Measurements from ENCODE around the gene SAFB2.

SAFB2 gene

DNA sequence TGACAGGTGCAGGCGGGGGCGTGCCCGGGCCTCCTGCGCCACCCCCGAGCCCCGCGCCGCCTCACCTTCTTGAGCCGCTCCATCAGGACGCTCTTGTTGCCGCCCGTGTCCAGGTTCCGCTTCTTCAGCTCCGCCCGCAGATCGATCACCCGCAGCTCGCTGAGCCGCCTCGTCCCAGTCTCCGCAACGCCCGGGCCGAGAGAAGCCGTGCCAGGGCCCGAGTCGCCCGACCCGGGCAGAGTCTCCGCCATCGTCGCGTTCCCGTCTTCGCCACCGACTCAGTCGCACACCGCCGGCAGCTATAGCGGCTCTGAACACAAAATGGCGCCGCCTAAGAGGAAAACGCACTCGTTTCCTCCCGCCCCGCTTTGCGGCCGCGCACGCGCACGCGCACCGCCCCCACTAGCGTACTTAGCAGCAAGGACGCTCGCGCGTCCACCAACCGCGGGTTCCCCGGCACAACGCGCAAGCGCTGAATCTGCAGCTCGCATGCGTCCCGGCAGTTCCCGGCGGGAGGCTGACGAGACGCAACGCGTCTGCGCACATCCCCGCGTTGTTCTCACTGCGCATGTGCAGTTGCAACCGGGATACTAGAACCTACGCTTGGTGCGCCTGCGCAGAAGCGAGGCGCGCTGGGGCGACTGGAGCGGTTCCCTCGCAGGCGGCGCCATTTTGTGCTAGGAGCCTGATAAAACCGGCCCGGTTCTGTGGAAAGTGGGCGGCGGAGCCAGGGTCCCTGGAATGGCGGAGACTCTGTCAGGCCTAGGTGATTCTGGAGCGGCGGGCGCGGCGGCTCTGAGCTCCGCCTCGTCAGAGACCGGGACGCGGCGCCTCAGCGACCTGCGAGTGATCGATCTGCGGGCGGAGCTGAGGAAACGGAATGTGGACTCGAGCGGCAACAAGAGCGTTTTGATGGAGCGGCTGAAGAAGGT lies at the start of gene SAFB2, which contains the start of gene SAFB:
TSS of gene SAFB2 (minus strand) at position 312 of the 932 bp plus-strand sequence. CDS start at position 251, 61 bp downstream.
TSS of gene SAFB (plus strand) at position 619 of the 932 bp plus-strand sequence. CDS start at position 742, 123 bp downstream.
- peak; percentile 99 for DNase-seq

GRCh38 chr19:5671600-5671999 lies 49.0 kb upstream of the SAFB2 start:
- DNase-seq = no peak

DNA sequence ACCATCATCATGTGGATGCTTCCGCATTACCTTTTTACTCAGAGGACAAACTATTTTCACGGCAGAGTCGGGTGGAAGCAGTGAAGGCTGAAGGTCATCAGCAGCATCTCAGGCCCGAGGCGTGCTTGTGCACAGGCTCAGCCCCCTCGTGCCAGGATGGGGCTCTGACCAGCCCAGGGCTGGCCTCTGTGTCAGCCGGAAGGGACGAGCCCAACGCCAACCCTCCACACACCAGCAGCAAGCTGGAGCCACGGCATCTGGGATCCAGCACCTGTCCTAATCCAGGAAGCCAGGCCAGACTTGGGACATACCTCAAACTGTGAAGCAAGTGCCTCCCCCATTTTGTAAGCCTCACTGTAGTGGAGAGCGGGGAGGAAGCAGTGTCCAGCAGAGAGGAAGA lies 46.6 kb upstream of the SAFB2 start:
- no peak for DNase-seq

- DNase-seq = no peak
These were observed 45.2 kb upstream of the SAFB2 start for GRCh38 chr19:5667751-5668271.

DNA sequence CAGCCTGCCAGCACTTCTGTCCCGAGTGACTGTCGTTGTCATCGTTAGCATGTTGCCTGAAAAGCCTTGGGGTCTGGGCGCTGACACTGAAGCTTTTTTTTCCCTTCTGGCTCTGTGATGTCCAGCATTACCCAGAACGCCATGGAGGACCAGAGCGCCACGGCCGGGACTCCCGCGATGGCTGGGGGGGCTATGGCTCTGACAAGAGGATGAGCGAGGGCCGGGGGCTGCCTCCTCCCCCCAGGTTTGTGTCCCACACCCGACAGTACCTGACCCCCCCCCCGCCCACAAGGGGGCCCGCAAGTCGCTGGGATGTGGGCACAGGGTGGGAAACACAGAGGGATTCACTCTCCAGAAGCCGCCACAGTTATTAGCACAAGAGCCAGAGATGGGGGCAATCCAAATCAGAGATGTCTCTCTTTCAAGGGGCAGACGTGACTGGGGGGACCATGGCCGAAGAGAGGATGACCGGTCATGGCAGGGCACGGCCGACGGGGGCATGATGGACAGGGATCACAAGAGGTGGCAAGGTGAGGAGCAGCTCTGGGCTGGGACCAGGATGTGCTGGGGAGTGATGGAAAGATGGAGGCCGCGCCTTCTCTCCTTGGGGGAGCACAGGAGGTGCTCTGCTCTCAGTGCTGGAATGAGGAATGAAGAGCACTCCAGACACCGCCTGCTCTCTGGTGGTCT lies 44.5 kb upstream of the SAFB2 start:
- DNase-seq = no peak

DNA sequence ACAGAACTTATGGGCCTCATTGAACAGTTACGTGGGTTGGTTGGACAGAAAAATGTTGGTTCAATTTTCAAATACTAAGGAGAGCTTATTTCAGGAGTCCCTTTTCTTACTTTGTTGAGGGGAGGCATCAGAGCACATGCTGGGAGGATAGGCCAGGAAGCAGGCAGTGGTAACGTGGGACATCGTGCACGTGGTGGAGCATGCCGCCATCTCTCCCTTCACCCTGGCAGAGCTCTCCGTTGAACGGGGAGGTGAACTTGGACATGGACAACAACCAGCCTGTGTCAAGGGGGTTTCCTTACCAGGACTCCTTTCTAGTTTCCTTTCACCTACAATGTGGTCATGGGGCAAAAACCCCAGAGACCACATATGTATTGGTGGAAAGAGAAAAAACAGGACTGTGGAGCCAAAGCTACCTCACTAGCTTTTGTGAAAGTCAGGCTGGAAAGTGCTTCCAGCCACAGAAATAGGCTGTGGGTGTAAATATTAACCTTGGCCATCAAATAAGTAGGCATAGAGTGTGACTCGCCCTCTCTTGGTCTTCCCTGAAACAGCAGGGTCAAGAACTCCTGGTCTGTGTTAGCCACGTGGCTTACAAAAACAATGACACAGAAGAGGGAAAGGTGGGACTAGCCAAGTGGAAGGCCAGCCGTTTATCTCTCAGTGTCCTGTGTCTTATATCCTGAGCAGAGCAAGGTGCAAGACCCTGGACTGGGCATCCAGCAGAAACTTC lies 43.4 kb upstream of the SAFB2 start:
- DNase-seq = no peak

GRCh38 chr19:5664515-5664914 lies 41.9 kb upstream of the SAFB2 start:
- no peak for DNase-seq

DNA sequence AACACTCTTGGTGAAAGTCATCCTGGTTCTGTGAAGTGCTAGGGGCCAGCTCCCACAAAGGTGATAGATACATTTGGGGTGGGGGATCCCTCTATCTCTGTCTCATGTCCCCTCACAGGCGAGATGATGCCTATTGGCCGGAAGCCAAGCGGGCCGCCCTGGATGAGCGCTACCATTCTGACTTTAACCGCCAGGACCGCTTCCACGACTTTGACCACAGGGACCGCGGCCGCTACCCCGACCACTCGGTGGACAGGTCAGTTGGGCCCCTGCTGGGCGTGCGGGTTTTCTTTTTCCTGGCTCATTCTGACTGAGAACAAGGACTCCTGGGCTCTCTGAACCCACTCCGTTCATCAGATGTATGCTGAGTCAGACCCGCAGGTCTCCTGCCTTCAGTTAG lies 41.3 kb upstream of the SAFB2 start:
- no peak for DNase-seq

GRCh38 chr19:5661483-5661882 lies 38.9 kb upstream of the SAFB2 start:
- DNase-seq = no peak

DNA sequence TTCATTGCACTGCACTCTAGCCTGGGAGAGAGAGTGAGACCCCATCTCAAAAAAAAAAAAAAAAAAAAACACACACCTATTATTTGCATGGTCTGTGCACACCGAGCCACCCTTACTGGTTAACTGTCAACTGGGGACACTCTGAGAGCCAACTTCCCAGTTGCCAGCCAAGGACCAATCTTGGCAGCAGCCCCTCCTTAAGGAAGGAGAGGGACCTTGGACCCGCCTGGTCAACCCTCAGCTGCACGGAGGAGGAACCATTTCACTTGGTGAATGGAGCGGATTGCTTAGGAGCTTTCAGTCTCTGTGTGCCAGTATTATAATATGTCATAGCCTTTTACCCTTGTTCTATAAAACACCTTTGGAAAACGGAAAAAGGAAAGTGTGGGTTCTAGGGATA lies 32.8 kb upstream of the SAFB2 start:
- no peak for DNase-seq

GRCh38 chr19:5654931-5655330 lies 32.4 kb upstream of the SAFB2 start:
- DNase-seq = no peak

DNA sequence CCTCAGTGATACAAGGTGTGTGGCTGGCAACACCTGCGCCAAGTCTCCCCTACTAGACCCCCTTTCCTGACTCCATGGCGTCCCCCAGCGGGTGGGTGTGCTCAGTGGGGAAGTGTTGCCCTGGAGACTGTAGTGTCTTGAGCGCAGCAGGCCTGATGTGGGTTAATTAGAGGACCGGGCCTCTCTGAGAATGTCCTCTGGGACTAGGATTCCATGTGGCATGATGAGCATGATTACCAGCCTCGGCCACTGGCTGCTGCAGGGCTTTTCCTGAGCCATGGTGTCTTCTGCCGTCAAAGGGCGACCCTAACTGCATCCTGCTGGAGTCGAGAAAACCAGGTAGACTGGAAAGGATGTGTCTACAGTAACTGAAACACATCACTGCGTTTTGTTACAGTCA lies 29.7 kb upstream of the SAFB2 start:
- DNase-seq = no peak

- no peak for DNase-seq
These were observed 28.8 kb upstream of the SAFB2 start for GRCh38 chr19:5651361-5651760.

DNA sequence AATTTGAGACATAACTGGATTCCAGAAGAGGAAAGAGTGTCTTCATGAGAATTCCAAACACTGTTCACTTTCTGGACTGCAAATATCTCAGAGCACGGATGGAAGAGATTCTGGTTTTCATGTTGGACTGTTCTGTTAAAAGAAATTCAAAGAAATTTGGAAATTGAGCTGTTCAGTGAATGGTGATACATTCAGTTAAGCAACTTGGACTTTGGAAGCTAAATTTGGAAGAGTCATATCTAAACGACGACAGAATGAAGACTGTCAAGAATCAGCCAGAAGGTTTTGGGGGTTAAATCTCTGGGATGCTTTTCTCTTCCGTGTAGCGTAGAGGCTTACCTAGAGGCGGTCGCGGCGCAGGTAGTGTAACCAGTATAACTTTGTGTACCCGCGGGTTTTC lies 25.9 kb upstream of the SAFB2 start:
- no peak for DNase-seq

DNA sequence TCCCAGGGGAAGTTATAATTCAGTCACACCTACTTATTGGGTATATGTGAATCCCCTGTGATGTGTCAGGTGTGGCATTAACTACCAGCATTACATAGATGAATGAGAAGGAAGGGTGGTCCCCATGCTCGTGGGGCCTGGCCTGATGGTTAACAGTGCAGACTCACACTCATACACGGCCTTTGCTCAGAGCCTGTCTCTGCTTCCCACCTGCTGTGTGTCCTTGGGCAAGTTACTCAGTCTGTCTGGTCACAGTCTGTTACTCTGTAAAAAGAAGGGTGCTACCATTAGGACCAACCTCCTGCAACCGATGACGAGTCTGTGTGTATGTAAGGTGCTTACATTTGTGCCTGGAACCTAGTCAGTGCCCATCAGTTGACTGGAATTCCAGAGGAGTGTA lies 24.1 kb upstream of the SAFB2 start:
- no peak for DNase-seq

- DNase-seq = no peak
These were observed 22.8 kb upstream of the SAFB2 start for GRCh38 chr19:5645409-5645808.

DNA sequence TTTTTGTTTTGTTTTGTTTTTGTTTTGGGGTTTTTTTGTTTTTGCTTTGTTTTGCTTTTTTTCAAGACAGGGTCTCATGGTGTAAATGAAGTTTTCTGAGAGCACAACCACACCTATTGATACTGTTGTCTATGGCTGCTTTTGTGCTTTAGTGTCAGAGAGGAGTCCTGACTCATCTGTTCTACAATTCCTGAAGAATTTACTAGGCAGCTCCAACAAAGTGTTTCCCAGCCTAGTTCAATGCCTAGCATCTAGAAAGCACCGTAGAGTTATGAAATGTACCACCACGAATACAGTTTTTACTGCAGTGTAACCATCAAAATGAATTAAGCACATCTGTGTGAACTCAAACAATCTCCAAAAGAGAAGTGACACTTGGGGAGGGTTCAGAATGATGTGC lies 21.5 kb upstream of the SAFB2 start:
- DNase-seq = no peak

- no peak for DNase-seq
These were observed 20.5 kb upstream of the SAFB2 start for GRCh38 chr19:5643060-5643459.

DNA sequence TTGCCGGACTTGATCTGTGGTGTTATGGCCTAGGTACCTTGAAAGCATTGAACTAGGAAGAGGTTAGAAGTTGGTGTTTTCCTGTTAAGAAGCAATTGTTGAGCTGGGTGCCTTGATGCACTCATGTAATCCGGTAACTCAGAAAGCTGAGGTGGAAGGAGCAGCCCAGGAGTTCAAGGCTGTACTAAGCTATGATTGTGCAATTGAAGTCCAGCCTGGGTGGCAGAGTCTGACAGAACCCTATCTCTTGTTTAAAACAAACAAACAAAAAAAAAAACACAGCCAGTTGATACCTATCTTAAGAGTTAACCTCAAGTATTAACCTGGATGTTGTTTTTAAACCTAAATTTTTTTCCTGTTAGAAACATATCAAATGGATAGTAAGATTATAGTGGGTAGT lies 19.6 kb upstream of the SAFB2 start:
- DNase-seq = no peak

- DNase-seq = no peak
These were observed 18.6 kb upstream of the SAFB2 start for GRCh38 chr19:5641171-5641570.

DNA sequence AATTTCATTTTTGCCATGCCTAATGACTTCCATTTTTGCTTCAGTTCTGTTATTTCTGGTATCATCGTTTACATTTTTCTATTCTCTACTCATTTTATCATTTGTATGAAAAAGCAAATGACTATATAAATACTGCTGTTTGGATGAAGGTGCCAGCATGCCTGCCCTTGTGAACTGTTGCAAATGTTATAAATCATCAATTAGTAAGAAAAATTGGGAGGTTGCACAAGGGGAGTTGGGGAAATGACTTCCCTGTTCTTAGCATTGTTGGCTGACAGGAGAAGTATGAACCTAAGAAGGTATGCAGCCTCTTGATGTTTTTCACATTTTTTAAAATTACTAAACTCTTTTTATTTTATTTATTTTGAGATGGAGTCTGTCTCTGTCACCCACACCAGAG lies 15.4 kb upstream of the SAFB2 start:
- no peak for DNase-seq

DNA sequence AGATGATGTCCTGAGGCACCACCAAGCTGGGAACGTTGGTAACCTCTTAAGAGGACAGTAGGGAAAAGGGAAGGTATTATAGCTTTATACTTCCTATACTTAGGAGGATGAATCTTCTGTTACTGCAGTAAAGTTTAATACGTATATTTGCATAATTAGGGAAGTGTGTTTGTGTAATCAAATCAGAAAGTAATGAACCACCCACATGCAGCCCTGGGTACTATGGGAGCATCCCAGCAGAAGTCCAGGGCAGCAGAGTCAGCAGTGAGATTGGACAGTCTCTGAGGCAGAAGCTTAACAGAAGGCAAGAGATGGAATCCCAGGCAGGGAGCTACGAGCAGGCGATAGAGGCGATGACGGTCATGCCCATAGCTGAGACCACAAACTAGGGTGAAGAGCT lies 12.9 kb upstream of the SAFB2 start:
- DNase-seq = no peak

DNA sequence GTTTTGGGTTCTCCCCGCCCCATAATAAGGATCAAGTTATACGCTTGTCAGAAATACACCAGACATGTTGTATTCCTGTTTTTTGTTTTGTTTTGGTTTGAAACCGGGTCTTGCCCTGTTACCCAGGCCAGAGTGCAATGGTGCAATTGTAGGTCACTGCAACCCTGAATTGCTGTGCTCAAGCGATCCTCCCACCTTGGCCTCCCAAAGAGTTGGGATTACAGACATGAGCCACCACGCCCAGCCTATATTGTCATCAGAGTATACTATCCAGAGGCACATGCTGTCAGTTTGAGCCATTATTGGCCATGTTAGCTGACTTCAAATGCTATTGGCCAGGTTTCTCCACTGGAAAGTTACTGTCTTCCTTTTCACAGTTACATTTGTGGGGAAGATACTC lies 10.1 kb upstream of the SAFB2 start:
- no peak for DNase-seq

Measured in activated CD8-positive, alpha-beta memory T cell treated with anti-CD3 and anti-CD28 coated beads for 24 hours (primary cell).